Adrenal gland (tissue), 12 donors: ENCODE measurements around the gene MRPS22. TPM values are rescaled to one million over a fixed set of nuclear protein-coding genes. Genes with fewer than 3 reads are reported as not detected.

Experiments
- DNase-seq, 7 donors: peaks; one replicate each; pipeline ENCODE4 v3.0.0-alpha.2; 2019 to 2020
- H3K27ac ChIP-seq, 5 donors: fragments of 200-600 bp; sonication (generic) in 4 of 5; 1 replicate in 3 of 5; 2 replicates in 2 of 5; pipeline versions ENCODE4 v1.5.1 to v1.8.0; 2016 to 2020; ENCODE audit warnings: mild to moderate bottlenecking in 1 of 5
- H3K27me3 ChIP-seq: fragments of 200-600 bp; 2 replicates; pipeline ENCODE4 v1.8.0; 2021
- H3K36me3 ChIP-seq, 2 donors: fragments of 200-600 bp; replicated peaks in 1 of 2; 1 replicate in 1 of 2; 2 replicates in 1 of 2; pipeline versions ENCODE4 v1.5.1 to v1.8.0; 2018 to 2022
- H3K4me1 ChIP-seq, 2 donors: fragments of 200-600 bp; replicated peaks in 1 of 2; 1 replicate in 1 of 2; 2 replicates in 1 of 2; pipeline versions ENCODE4 v1.5.1 to v1.8.0; 2018 to 2021
- H3K4me3 ChIP-seq, 4 donors: fragments of 200-600 bp; sonication (generic) in 3 of 4; one replicate each; pipeline ENCODE4 v1.5.1; 2016 to 2018
- H3K9me3 ChIP-seq, 3 donors: fragments of 200-600 bp; sonication (generic) in 1 of 3; replicated peaks in 1 of 3; 1 replicate in 2 of 3; 2 replicates in 1 of 3; pipeline versions ENCODE4 v1.5.1 to v1.8.0; 2016 to 2021
- POLR2A ChIP-seq, 2 donors: fragments of 450-650 bp; IDR thresholded peaks; one replicate each; pipeline ENCODE4 v1.6.1; 2017; ENCODE audit warnings: antibody characterized with exemption in 2 of 2, mild to moderate bottlenecking in 2 of 2, moderate library complexity in 1 of 2
- WGBS, 4 donors: extraction: QIAGEN DNeasy Blood & Tissue Kit in 2 of 4; methylation state at CpG; one replicate each; pipeline versions ENCODE4 v1.1.5 to v1.1.7; 2013 to 2017; 5-methylcytosine and 5-hydroxymethylcytosine counted together
- intact Hi-C, 2 donors: fragments of 100-400 bp; cut with DNase I; formaldehyde crosslinking; loops; one replicate each; pipeline versions ENCODE4 v1.14.1 to v1.15.0; 2022 to 2023
- polyA plus RNA-seq, 3 donors: library from polyadenylated mRNA; stranded (reverse); fragments of 200-250 nt in 2 of 3; fragments of 350-450 nt in 1 of 3; fragmentation: Illumina TruSeq in 1 of 3; extraction: RNeasy Lipid Tissue Mini Kit (QIAGEN cat#74804) in 1 of 3; gene quantifications; one replicate each; pipeline ENCODE4 v1.2.3, GENCODE V29; 2013 to 2014
- total RNA-seq, 9 donors: library from RNA; depleted of rRNA in 4 of 9; stranded (reverse); fragments of >200 nt in 4 of 9; fragments of 120-200 nt in 1 of 9; fragmentation: NEBNext Ultra II Directional in 1 of 9; extraction: Animal tissue kit (Norgen Biotek cat#: 25700) in 1 of 9; gene quantifications; one replicate each; pipeline versions ENCODE4 v1.1.0 to v1.2.4, GENCODE V29; 2013 to 2023
- TF ChIP-seq, protein P1 (sequence below), 6 experiments: fragments of 450-650 bp in 4 of 6; fragments of 200-600 bp in 2 of 6; sonication (generic) in 1 of 6; IDR thresholded peaks; 1 replicate in 5 of 6; 2 replicates in 1 of 6; pipeline versions ENCODE4 v1.5.1 to v1.8.0; 2016 to 2021; ENCODE audit warnings: antibody characterized with exemption in 6 of 6, mild to moderate bottlenecking in 2 of 6, moderate library complexity in 1 of 6
- donor health status: healthy with polysubstance abuse.
- donor health status: Bipolar disorder and iron deficiency.
- donor health status: DM: yes; HTN: yes; CAD: no.
- donor health status: DM: no; HTN: no; CAD: no.
- donor health status: DM: no; HTN: no; CAD: no.
- donor health status: DM: yes; HTN: yes; CAD: no.

MRPS22 gene
- total and polyA plus RNA-seq, 12 donors = 50.7 to 213 (median 95.5) TPM

DNA sequence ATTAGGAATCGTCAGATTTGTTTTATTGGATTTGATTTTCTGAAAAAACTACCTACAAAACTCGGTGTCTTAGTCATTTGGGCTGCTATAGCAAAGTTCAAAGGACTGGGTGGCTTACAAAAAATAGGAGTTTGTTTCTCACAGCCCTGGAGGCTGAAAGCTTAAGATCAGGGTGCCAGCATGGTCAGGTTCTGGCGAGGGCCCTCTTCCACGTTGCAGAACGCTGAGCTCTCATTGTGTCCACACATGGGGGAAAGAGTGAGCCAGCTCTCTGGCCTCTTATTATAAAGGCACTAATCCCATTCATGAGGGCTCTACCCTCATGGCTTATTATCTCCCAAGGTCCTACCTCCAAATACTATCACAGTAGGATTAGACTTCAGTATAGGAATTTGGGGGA is 40.6 kb upstream of the MRPS22 start:
- 83 to 97% (median 88%) methylated on average over 4 to 5 of the region's 5 CpGs for WGBS, 4 donors
- Histone ChIP-seq H3K27me3 (no peaks in the 10 kb centered on the region), H3K36me3 (no peaks in the 10 kb centered on the region), H3K9me3 (no peaks in the 10 kb centered on the region), H3K4me1 (peaks cover 0 to 29% of the 10 kb centered on the region in 2 donors), H3K4me3 (no peak overlapping the region), H3K27ac (peak overlapping the region in 1 of 5 donors; percentile 52)
- intact Hi-C loops = no loop called here
- no peak for DNase-seq
- TF ChIP-seq, protein P1, sequence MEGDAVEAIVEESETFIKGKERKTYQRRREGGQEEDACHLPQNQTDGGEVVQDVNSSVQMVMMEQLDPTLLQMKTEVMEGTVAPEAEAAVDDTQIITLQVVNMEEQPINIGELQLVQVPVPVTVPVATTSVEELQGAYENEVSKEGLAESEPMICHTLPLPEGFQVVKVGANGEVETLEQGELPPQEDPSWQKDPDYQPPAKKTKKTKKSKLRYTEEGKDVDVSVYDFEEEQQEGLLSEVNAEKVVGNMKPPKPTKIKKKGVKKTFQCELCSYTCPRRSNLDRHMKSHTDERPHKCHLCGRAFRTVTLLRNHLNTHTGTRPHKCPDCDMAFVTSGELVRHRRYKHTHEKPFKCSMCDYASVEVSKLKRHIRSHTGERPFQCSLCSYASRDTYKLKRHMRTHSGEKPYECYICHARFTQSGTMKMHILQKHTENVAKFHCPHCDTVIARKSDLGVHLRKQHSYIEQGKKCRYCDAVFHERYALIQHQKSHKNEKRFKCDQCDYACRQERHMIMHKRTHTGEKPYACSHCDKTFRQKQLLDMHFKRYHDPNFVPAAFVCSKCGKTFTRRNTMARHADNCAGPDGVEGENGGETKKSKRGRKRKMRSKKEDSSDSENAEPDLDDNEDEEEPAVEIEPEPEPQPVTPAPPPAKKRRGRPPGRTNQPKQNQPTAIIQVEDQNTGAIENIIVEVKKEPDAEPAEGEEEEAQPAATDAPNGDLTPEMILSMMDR (IDR thresholded peaks at IDR 0.05) = no peak
- TF ChIP-seq POLR2A (IDR thresholded peaks at IDR 0.05) = no peak

DNA sequence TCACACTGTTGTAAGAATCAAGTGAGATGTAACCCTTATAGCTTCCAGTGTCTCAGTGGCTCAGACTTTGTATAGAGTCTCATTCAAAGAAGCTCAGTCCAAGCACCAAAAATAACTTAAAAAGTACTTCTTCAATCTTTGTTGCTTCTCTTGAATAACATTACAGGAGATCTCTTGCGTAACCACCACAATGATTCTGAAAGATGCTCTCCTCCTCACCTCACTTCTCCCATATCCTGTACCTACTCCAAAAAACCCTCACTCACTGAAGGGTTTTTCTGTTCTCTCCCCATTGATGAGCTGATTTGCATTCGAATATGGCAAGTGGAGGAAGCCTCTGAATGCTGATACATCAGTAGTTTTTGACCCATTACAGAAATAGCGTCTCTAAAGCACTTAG is 39.4 kb upstream of the MRPS22 start:
- no peak for DNase-seq
- peaks cover 2 to 23% of the 10 kb centered on the region in 2 donors for H3K4me1 ChIP-seq
- no peak overlapping the region for H3K27ac ChIP-seq
- intact Hi-C loops = no loop called here
- no peak for TF ChIP-seq POLR2A (IDR thresholded peaks at IDR 0.05)
- TF ChIP-seq, protein P1 (IDR thresholded peaks at IDR 0.05) = no peak
- H3K4me3 ChIP-seq = no peak overlapping the region
- no peaks in the 10 kb centered on the region for H3K36me3 ChIP-seq
- H3K9me3 ChIP-seq = no peaks in the 10 kb centered on the region
- WGBS, 4 donors = 86 to 93% (median 92%) methylated on average over 3 of the region's 3 CpGs
- no peaks in the 10 kb centered on the region for H3K27me3 ChIP-seq

DNA sequence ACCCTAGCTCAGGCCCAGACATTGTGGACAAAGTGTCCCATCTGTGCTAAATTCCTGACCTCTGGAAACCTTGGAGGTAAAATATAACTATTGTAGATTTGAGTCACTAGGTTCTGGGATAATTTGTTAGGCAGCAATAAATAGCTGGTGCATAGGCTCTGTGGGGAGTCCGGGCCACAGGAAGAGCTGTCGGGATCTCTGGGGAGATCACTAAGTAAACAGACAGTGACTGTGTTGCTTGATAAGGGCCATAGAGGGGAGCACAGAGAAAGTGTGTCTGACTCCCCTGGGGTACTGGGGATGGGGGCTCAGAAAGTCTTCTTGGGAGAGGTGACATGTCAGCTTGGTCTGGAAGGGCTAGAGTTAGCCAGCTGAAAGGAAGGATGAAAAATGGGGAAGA is 37.7 kb upstream of the MRPS22 start:
- Histone ChIP-seq H3K4me1 (peaks cover 11 to 23% of the 10 kb centered on the region in 2 donors), H3K36me3 (no peaks in the 10 kb centered on the region), H3K4me3 (no peak overlapping the region), H3K9me3 (no peaks in the 10 kb centered on the region), H3K27ac (no peak overlapping the region), H3K27me3 (no peaks in the 10 kb centered on the region)
- TF ChIP-seq, protein P1 (IDR thresholded peaks at IDR 0.05) = no peak
- TF ChIP-seq POLR2A (IDR thresholded peaks at IDR 0.05) = no peak
- WGBS, 4 donors = 86 to 96% (median 92%) methylated on average over 2 of the region's 2 CpGs
- intact Hi-C loops = no loop called here
- DNase-seq = no peak

DNA sequence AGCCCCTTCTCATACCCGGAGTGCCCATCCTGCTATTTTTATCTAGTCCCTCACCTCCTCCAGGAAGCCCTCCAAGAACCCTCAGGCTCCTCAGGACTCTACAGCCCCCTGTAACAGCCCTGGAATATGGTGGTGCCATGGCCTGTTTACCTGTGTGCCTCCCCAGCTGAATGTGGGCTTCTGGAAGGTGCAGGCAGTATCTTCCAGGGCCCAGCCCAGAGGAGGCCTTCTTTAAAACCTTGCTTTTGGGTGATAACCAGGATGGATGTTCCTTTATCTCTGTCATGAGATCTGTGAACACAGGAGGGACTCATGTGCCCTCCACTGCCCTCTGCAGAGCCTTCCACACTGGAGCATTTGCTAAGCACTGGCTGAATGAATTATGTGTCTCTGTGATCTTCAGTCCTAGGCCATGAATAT is 36.7 kb upstream of the MRPS22 start:
- H3K9me3 ChIP-seq = no peaks in the 10 kb centered on the region
- no peaks in the 10 kb centered on the region for H3K36me3 ChIP-seq
- H3K27ac ChIP-seq = no peak overlapping the region
- no peak for TF ChIP-seq POLR2A (IDR thresholded peaks at IDR 0.05)
- TF ChIP-seq, protein P1 (IDR thresholded peaks at IDR 0.05) = no peak
- no peak for DNase-seq
- H3K4me1 ChIP-seq = peaks cover 11 to 19% of the 10 kb centered on the region in 2 donors
- no peak overlapping the region for H3K4me3 ChIP-seq
- WGBS, 4 donors = 63 to 100% (median 85%) methylated on average over 1 of the region's 1 CpG
- no peaks in the 10 kb centered on the region for H3K27me3 ChIP-seq
- intact Hi-C loops = no loop called here
